Vagina (tissue), 2 donors: Measurements from ENCODE around the gene PTPN4. TPM values are rescaled to one million over a fixed set of nuclear protein-coding genes. Genes with fewer than 3 reads are reported as not detected.

Source experiments
- DNase-seq, 2 donors: peaks; one replicate each; pipeline ENCODE4 v3.0.0-alpha.2; 2017; ENCODE audit errors: extremely low spot score in 2 of 2
- H3K27ac ChIP-seq: fragments of 200-600 bp; sonication (generic); one replicate; pipeline ENCODE4 v1.5.1; 2019
- H3K27me3 ChIP-seq: fragments of 200-600 bp; sonication (generic); one replicate; pipeline ENCODE4 v1.5.1; 2019
- H3K36me3 ChIP-seq, 2 donors: fragments of 200-600 bp; sonication (generic); one replicate each; pipeline ENCODE4 v1.5.1; 2017 to 2019
- H3K4me1 ChIP-seq: fragments of 200-600 bp; sonication (generic); one replicate; pipeline ENCODE4 v1.5.1; 2019
- H3K4me3 ChIP-seq, 2 donors: fragments of 200-600 bp; sonication (generic); 1 replicate in 1 of 2; 2 replicates in 1 of 2; pipeline ENCODE4 v1.5.1; 2016 to 2019
- H3K9me3 ChIP-seq: fragments of 200-600 bp; sonication (generic); one replicate; pipeline ENCODE4 v1.5.1; 2019
- CTCF ChIP-seq, 3 experiments: fragments of 450-650 bp in 2 of 3; fragments of 200-600 bp in 1 of 3; sonication (generic) in 1 of 3; IDR thresholded peaks; one replicate each; pipeline ENCODE4 v1.5.1; 2017 to 2019; ENCODE audit warnings: antibody characterized with exemption in 3 of 3, mild to moderate bottlenecking in 2 of 3, moderate library complexity in 2 of 3
- POLR2A ChIP-seq, 2 donors: fragments of 450-650 bp; IDR thresholded peaks; one replicate each; pipeline ENCODE4 v1.6.1; 2017; ENCODE audit warnings: antibody characterized with exemption in 2 of 2, mild to moderate bottlenecking in 2 of 2, moderate library complexity in 2 of 2
- POLR2AphosphoS5 ChIP-seq, 2 donors: sonication (generic); formaldehyde crosslinking; IDR thresholded peaks; one replicate each; pipeline ENCODE4 v1.9.0; 2017; ENCODE audit warnings: antibody characterized with exemption in 2 of 2, mild to moderate bottlenecking in 2 of 2, low read depth in 1 of 2; ENCODE audit not compliant: insufficient read depth in 1 of 2
- intact Hi-C: fragments of 100-400 bp; cut with DNase I; formaldehyde crosslinking; loops from one replicate; pipeline ENCODE4 v1.15.1; 2023
- total RNA-seq: library from RNA; depleted of rRNA; stranded (reverse); fragments of >200 nt; gene quantifications from one replicate; pipeline ENCODE4 v1.2.3, GENCODE V29; 2016

PTPN4 gene
- total RNA-seq, 1 donor from 2014 or later: 31.7 TPM

- no peaks in the 10 kb centered on the region for H3K27me3 ChIP-seq
- no peak overlapping the region for H3K4me3 ChIP-seq
- no peak for DNase-seq
- no peaks in the 10 kb centered on the region for H3K36me3 ChIP-seq
- H3K27ac ChIP-seq: no peak overlapping the region
- H3K4me1 ChIP-seq: peaks cover 10% of the 10 kb centered on the region
- TF ChIP-seq POLR2AphosphoS5 (IDR thresholded peaks at IDR 0.05; ENCODE audit: insufficient read depth in 1 of 2, low read depth in 1 of 2): no peak
- TF ChIP-seq CTCF (IDR thresholded peaks at IDR 0.05): no peak
- no peak for TF ChIP-seq POLR2A (IDR thresholded peaks at IDR 0.05)
- no peaks in the 10 kb centered on the region for H3K9me3 ChIP-seq
- intact Hi-C loops: no loop called here
These were observed 86.3 kb downstream of the PTPN4 start for GRCh38 chr2:119846021-119846420.

GRCh38 chr2:119849838-119850565, 90.3 kb downstream of the PTPN4 start:
- Histone ChIP-seq H3K27ac (no peak overlapping the region), H3K4me3 (no peak overlapping the region), H3K4me1 (no peaks in the 10 kb centered on the region), H3K36me3 (peaks cover 0 to 3% of the 10 kb centered on the region in 2 donors), H3K27me3 (no peaks in the 10 kb centered on the region), H3K9me3 (peaks cover 13% of the 10 kb centered on the region)
- intact Hi-C loops: no loop called here
- DNase-seq: no peak
- TF ChIP-seq POLR2AphosphoS5 (IDR thresholded peaks at IDR 0.05; ENCODE audit: insufficient read depth in 1 of 2, low read depth in 1 of 2): no peak
- no peak for TF ChIP-seq POLR2A (IDR thresholded peaks at IDR 0.05)
- no peak for TF ChIP-seq CTCF (IDR thresholded peaks at IDR 0.05)

- TF ChIP-seq POLR2AphosphoS5 (IDR thresholded peaks at IDR 0.05; ENCODE audit: insufficient read depth in 1 of 2, low read depth in 1 of 2) (no peak), POLR2A (IDR thresholded peaks at IDR 0.05) (no peak), CTCF (IDR thresholded peaks at IDR 0.05) (no peak)
- DNase-seq: no peak
- Histone ChIP-seq H3K36me3 (peaks cover 0 to 3% of the 10 kb centered on the region in 2 donors), H3K27me3 (no peaks in the 10 kb centered on the region), H3K27ac (no peak overlapping the region), H3K4me1 (peaks cover 5% of the 10 kb centered on the region), H3K4me3 (no peak overlapping the region), H3K9me3 (peaks cover 13% of the 10 kb centered on the region)
- intact Hi-C loops: no loop called here
These were observed 92.5 kb downstream of the PTPN4 start for GRCh38 chr2:119852214-119852613.

- no peak for TF ChIP-seq CTCF (IDR thresholded peaks at IDR 0.05)
- TF ChIP-seq POLR2AphosphoS5 (IDR thresholded peaks at IDR 0.05; ENCODE audit: insufficient read depth in 1 of 2, low read depth in 1 of 2): no peak
- TF ChIP-seq POLR2A (IDR thresholded peaks at IDR 0.05): no peak
- no peak overlapping the region for H3K4me3 ChIP-seq
- intact Hi-C loops: no loop called here
- no peak overlapping the region for H3K27ac ChIP-seq
- H3K36me3 ChIP-seq: peaks cover 0 to 3% of the 10 kb centered on the region in 2 donors
- H3K9me3 ChIP-seq: peaks cover 13% of the 10 kb centered on the region
- no peak for DNase-seq
- H3K4me1 ChIP-seq: peaks cover 10% of the 10 kb centered on the region
- no peaks in the 10 kb centered on the region for H3K27me3 ChIP-seq
These were observed 94.2 kb downstream of the PTPN4 start for GRCh38 chr2:119853777-119854399.

GRCh38 chr2:119856469-119856901, 96.8 kb downstream of the PTPN4 start:
- Histone ChIP-seq H3K27me3 (no peaks in the 10 kb centered on the region), H3K27ac (no peak overlapping the region), H3K9me3 (peaks cover 11% of the 10 kb centered on the region), H3K36me3 (peaks cover 0 to 3% of the 10 kb centered on the region in 2 donors), H3K4me1 (peaks cover 16% of the 10 kb centered on the region), H3K4me3 (no peak overlapping the region)
- no peak for DNase-seq
- intact Hi-C loops: no loop called here
- TF ChIP-seq CTCF (IDR thresholded peaks at IDR 0.05) (no peak), POLR2AphosphoS5 (IDR thresholded peaks at IDR 0.05; ENCODE audit: insufficient read depth in 1 of 2, low read depth in 1 of 2) (no peak), POLR2A (IDR thresholded peaks at IDR 0.05) (no peak)
